HFF-Myc (cell line): ENCODE results near the gene LRRFIP2.

ENCODE experiments used
- DNase-seq: peaks from one replicate; pipeline ENCODE4 v3.0.0-alpha.2; 2011; ENCODE audit warnings: low read depth; ENCODE audit errors: extremely low read depth
- H3K4me3 ChIP-seq: replicated peaks from 2 replicates; pipeline ENCODE4 v1.5.1; 2011; ENCODE audit warnings: low read depth, mild to moderate bottlenecking, control low read depth, low read length
- TF ChIP-seq, protein P1 (sequence below): IDR thresholded peaks from 2 replicates; pipeline ENCODE4 v1.5.1; 2012; ENCODE audit warnings: mild to moderate bottlenecking, low read depth, low read length, control low read depth; ENCODE audit errors: missing control alignments

The LRRFIP2 gene

DNA sequence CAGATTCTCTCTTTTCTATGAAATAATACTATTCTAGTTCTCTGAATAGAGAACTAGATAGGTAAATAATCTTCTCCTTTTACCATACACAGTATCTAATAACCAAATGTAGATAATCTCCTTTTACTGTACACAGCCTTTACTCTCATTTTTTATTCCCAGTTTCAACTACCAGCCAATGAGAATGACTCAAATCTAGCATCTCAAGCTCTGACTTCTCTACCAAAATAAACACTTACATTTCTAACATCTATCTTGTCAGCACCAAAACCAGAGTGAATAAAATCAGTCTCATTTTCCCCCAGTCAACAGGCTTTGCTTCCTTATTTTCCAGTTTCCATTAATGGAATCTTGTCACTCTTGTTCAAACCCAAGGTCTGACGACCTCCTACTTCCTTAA is 36.9 kb downstream of the LRRFIP2 start:
- DNase-seq: no peak
- no peak overlapping the region for H3K4me3 ChIP-seq
- TF ChIP-seq, protein P1, sequence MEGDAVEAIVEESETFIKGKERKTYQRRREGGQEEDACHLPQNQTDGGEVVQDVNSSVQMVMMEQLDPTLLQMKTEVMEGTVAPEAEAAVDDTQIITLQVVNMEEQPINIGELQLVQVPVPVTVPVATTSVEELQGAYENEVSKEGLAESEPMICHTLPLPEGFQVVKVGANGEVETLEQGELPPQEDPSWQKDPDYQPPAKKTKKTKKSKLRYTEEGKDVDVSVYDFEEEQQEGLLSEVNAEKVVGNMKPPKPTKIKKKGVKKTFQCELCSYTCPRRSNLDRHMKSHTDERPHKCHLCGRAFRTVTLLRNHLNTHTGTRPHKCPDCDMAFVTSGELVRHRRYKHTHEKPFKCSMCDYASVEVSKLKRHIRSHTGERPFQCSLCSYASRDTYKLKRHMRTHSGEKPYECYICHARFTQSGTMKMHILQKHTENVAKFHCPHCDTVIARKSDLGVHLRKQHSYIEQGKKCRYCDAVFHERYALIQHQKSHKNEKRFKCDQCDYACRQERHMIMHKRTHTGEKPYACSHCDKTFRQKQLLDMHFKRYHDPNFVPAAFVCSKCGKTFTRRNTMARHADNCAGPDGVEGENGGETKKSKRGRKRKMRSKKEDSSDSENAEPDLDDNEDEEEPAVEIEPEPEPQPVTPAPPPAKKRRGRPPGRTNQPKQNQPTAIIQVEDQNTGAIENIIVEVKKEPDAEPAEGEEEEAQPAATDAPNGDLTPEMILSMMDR: no peak

DNA sequence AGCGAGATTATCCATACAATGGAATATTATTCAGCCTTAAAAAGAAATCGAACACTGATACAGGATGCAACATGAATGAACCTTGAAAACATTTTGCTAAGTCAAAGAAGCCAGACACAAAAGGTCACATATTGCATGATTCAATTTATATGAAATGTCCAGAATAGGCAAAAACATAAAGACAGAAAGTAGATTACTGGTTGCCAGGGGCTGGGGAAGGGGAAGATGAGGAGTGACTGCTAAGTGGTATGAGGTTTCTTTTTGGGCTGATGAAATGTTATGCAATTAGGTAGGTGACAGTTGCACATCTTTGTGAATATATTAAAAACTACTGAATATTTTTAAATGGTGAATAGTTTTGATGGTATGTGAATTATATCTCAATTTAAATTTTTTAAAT is 38.3 kb downstream of the LRRFIP2 start:
- TF ChIP-seq, protein P1: no peak
- no peak overlapping the region for H3K4me3 ChIP-seq
- DNase-seq: no peak

GRCh38 chr3:37135561-37135960 is 38.8 kb downstream of the LRRFIP2 start:
- TF ChIP-seq, protein P1: no peak
- no peak overlapping the region for H3K4me3 ChIP-seq
- no peak for DNase-seq

GRCh38 chr3:37132334-37132733 is 42.0 kb downstream of the LRRFIP2 start:
- TF ChIP-seq, protein P1: no peak
- H3K4me3 ChIP-seq: no peak overlapping the region
- DNase-seq: no peak

- no peak for DNase-seq
- no peak overlapping the region for H3K4me3 ChIP-seq
- TF ChIP-seq, protein P1: no peak
Measured at GRCh38 chr3:37131860-37132144, 42.6 kb downstream of the LRRFIP2 start.

- H3K4me3 ChIP-seq: no peak overlapping the region
- DNase-seq: no peak
- TF ChIP-seq, protein P1: no peak
Measured at GRCh38 chr3:37130984-37131859, 43.2 kb downstream of the LRRFIP2 start.

GRCh38 chr3:37130448-37130847 is 43.9 kb downstream of the LRRFIP2 start:
- no peak for DNase-seq
- TF ChIP-seq, protein P1: no peak
- H3K4me3 ChIP-seq: no peak overlapping the region
